GM04504 (cell line): Measurements from ENCODE around the gene FOXM1.

ENCODE experiments used
- DNase-seq: peaks from one replicate; pipeline ENCODE4 v3.0.0-alpha.2; 2012; ENCODE audit warnings: low read depth

Gene FOXM1

GRCh38 chr12:2836574-2836973, 40.4 kb downstream of the FOXM1 start:
- DNase-seq, result no peak

- DNase-seq, result no peak
These were observed 41.1 kb downstream of the FOXM1 start for GRCh38 chr12:2835691-2836403.

GRCh38 chr12:2834581-2835491, 42.1 kb downstream of the FOXM1 start, which contains the start of gene NRIP2:
Gene NRIP2, minus strand, starts transcription at chr12:2835035. Its CDS starts 52 bp downstream, at chr12:2834983.
- DNase-seq, result no peak

GRCh38 chr12:2833810-2834209, 43.2 kb downstream of the FOXM1 start:
- no peak for DNase-seq

GRCh38 chr12:2833327-2833726, 43.6 kb downstream of the FOXM1 start:
- DNase-seq, result no peak

- DNase-seq, result no peak
These were observed 44.3 kb downstream of the FOXM1 start for GRCh38 chr12:2832550-2833127.

GRCh38 chr12:2829275-2829674, 47.7 kb downstream of the FOXM1 start:
- no peak for DNase-seq

- DNase-seq, result no peak
These were observed 50.1 kb downstream of the FOXM1 start for GRCh38 chr12:2826721-2827515.

GRCh38 chr12:2826036-2826435, 50.9 kb downstream of the FOXM1 start:
- no peak for DNase-seq

- no peak for DNase-seq
These were observed 51.8 kb downstream of the FOXM1 start for GRCh38 chr12:2825132-2825531.

- no peak for DNase-seq
These were observed 52.4 kb downstream of the FOXM1 start for GRCh38 chr12:2824541-2824940.

- no peak for DNase-seq
These were observed 53.5 kb downstream of the FOXM1 start for GRCh38 chr12:2823483-2823882.

- DNase-seq, result no peak
These were observed 56.5 kb downstream of the FOXM1 start for GRCh38 chr12:2820432-2820831.

- no peak for DNase-seq
These were observed 57.2 kb downstream of the FOXM1 start for GRCh38 chr12:2819810-2820209.

- peak; percentile 47 for DNase-seq
These were observed 63.5 kb downstream of the FOXM1 start for GRCh38 chr12:2813214-2814185.

- DNase-seq, result peak; percentile 98
These were observed 64.4 kb downstream of the FOXM1 start, which contains the start of gene ITFG2 for GRCh38 chr12:2812290-2813213. Gene ITFG2, plus strand, starts transcription at chr12:2812668. Its CDS starts 93 bp downstream, at chr12:2812761.

- DNase-seq, result no peak
These were observed 65.2 kb downstream of the FOXM1 start for GRCh38 chr12:2811801-2812200.
